HG03378 (cell line): ENCODE measurements around the gene OR2A5.
"Not testable (repeated sequence)": the region's sequence is repeated elsewhere in the genome, so short reads cannot be mapped to it uniquely, and the experiment has no call there.

ENCODE experiments used
- ATAC-seq: cut with Tn5 transposase; IDR thresholded peaks from one replicate; pipeline ENCODE4 v1.9.1; 2021; ENCODE audit warnings: mild to moderate bottlenecking, moderate library complexity; ENCODE audit not compliant: unreplicated experiment

Gene OR2A5

DNA sequence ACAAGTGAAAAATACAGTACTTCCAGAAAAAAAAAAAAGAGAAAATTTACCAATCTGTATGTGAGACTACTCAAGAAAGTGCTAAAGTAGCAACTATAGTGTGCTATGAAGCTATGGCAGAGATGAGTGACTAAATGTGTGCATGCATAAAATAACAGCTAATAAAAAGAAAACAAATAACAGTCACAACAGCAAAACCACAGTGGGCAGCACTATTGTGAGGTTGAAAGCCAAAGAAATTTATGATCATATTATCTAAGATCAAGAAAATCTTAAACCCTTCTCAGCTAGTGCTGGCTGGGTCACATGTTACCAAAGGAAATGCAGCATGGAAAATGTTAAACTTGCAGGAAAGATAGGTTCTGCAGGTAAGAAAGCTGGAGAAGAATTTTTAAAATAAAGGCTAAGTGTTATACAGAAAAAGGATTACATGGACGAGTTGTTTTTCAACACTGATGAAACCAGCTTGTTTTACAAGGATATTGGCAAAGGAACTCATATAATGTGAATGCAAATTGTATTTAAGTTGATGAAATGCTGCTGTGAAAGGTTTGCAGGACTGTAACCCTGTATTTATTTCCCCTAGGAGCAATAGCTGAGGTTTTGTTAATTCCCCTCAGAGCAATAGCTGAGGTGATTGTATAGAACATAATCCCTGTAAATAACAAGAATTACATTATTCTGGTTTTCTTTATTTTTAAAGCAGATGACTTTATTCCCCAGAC is 15.6 kb upstream of the OR2A5 start:
- ATAC-seq, result no peak

DNA sequence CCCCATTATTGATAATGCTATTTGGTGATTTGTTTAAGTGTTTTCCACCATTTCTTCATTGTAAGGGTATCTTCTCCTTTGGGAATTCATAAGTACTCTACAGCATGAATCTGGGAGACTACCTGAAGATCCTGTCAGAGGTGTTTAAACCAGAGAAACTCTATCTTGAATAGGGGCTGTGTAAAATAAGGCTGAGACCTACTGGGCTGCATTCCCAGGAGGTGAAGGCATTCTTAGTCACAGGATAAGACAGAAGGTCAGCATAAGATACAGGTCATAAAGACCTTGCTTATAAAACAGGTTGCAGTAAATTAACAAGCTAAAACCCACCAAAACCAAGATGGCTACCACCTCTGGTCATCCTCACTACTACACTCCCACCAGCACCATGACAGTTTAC is 13.4 kb upstream of the OR2A5 start:
- ATAC-seq, result no peak

DNA sequence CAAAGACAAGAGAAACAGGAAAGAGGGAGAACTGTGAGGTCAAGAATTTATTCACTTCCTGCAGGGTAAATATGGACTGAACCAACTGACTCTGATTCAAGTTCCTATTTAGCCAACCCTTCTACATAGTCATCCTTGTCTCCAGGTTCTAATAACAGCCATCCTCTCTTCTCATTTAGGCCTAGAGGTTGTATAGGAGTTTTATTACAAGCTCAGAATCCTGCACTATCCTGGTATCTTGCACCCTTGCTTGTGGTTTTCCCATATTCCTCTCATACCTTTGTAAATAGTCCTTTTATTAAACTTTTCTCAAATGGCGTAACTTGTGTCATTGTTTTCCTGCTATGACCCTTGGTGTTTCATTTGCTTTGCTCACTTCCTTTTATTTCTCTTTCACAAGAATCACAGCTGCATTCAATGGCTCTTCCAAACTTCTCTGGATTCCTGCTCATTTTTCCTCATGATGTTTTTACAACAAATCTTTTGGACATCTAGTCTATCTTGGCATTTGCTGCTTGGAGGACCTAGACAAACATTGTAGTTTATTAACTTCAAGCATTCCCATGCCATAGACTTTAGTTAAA is 12.4 kb upstream of the OR2A5 start:
- no peak for ATAC-seq

DNA sequence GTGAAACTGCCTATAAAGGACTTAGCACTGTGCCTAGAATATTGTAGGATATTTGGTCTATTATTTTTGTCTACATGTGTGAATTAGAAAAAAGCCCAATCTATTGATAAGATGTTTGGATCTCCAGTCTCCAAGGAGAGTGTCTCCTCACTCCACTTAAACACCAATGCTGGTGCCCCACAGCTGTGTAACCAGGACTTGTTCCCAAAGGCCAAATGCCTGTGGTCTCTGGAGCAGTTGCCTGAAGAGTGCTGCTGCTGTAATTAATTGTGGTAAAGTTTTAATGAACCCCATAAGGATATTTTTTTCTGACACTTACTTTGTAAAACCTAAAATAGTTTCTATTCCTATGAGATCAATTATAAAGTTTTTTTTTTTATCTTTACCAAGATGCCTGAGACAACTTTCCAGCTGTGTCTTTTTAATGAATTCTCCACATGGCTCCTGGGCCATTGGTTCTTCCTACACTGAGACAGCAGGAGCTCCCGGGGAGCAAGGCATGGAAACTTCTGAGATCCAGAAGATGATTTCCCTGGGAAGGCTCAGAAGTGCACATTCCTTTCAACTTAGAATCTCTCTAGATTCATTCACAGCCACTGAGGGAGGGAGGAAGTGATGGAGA is 11.2 kb upstream of the OR2A5 start:
- no peak for ATAC-seq

DNA sequence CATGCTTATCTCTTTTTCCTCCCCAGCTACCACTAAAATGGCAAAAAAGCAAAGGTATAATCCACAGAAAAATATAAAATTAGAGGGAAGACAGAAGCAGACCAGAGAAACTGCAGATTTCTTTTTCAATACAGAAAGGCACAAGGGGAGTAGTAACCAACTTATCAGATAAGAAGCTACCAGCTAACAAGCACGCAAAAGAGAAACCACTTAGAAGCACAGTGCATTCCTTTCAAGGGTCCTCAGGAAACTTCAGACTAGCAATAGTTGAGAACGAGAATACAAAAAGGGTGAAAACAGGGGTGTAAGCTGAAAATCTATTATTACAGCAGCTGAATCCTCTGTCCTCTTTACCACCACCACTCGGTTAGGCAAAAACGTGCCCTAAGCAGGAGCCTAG is 9.9 kb upstream of the OR2A5 start:
- no peak for ATAC-seq

DNA sequence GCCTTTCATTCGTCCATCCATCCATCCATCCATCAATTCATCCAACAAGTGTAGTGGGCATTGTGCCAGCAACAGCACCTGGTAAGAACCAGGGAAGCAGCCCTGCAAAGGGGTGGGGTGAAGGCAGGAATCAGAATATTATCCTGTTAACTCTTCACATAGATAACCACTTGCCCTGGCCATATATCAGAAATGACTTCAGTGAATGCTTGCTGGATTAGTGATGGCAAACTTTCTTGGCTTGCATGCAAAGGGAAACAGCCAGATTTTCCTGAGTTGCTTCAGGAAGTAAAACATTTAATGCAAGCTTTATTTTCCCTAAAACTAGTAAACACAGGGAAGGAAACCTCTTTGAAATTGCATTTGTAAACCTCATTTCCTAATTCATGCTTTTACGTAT is 743 bp downstream of the OR2A5 start:
- no peak for ATAC-seq

DNA sequence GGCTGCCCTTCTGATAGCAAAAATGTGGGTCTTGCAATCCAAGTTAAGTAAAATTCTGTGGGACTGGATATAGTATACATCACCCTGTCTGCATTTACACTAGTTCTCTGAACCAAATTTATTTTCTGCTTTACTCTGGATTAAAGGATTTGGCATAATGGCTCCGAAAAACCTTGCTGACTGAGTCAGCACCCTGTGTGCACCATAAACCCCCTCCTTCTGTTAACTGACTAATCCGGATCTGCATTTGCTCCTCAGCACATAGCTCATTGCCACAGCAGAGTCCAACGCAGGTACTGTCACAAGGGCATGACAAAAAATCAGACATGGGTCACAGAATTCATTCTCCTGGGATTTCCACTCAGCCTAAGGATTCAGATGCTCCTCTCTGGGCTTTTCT is 1.3 kb downstream of the OR2A5 start:
- ATAC-seq, result no peak

DNA sequence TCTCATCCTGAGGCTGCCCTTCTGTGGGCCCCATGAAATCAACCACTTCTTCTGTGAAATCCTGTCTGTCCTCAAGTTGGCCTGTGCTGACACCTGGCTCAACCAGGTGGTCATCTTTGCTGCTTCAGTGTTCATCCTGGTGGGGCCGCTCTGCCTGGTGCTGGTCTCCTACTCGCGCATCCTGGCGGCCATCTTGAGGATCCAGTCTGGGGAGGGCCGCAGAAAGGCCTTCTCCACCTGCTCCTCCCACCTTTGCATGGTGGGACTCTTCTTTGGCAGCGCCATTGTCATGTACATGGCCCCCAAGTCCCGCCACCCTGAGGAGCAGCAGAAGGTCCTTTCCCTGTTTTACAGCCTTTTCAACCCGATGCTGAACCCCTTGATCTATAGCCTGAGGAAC is 2.1 kb downstream of the OR2A5 start:
- ATAC-seq, result not testable (repeated sequence)

DNA sequence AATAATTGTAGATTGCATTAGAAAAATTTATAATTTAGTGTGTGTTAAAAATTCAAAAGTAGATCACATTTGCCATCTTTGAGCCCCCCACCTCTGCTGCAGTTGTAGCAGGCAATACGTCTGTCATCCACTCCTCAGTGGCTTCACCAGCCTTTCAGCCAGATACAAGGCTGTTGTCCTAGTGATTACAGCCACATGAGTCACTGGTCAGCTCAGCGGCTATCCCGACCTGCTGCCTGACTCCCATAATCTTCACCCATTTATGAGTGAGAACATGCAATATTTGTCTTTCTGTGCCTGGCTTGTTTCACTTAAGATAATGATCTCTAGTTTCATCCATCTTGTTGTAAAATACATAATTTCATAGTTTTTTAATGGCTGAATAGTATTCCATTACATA is 9.2 kb downstream of the OR2A5 start:
- no peak for ATAC-seq

DNA sequence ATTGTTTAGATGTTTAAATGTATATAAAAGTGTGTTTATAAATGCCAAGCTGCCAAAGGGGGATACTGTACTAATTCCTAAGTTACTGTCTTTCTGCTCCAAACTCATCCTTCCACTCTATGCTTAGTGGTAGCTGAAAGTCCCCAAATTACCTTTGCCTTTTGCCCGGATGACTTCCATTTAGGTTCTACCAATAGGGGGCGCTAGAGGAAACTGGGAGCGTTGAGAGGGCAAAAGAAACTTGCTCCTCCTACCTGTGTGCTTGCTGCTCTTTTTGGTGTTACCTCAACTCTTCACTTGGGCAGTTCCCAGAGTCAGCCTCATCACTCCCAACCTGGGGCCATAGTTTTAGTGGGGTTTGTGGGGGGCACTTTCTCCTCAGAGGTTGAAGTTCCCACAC is 15.0 kb downstream of the OR2A5 start:
- ATAC-seq, result no peak

DNA sequence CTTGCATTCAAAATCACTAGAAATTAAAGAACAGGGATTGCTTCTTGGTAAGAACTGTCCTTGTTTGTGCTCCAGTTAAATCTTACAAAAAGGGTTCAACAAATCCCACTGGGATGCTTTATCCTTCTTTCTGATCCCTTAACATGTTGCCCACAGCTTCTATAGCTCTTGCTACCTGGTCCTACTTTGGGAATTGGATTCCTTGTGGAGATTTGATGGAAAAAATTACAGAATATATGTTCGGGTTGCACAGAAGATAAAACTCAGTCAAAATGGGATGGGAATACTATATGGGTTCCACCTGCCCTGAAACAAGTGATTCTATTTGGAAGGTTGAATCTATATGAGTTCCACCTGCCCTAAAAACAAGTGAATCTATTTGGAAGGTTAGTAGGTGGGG is 20.8 kb downstream of the OR2A5 start, which contains the start of gene OR2A25:
TSS of gene OR2A25 (plus strand) at position 301 of the 400 bp plus-strand sequence. CDS start 4,409 bp downstream, outside the sequence.
- no peak for ATAC-seq

DNA sequence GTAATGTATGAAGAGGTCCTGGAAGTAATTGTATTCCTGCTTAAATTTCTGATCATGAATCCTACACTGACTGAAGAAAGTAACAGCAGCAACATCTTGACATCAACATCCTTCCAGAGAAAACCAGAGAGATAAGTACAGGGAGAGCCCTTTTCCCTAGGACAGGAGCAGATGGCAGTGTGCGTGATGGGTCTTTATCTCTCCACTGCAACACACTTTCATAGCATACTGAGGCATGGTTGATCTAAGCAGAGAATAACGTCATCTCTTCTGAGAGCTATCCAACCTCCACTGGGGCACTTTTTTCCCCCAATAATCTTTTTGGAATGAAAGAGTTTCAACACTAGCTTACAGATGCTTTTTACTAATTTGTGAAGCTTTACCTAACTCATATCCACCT is 21.2 kb downstream of the OR2A5 start:
- ATAC-seq, result no peak

DNA sequence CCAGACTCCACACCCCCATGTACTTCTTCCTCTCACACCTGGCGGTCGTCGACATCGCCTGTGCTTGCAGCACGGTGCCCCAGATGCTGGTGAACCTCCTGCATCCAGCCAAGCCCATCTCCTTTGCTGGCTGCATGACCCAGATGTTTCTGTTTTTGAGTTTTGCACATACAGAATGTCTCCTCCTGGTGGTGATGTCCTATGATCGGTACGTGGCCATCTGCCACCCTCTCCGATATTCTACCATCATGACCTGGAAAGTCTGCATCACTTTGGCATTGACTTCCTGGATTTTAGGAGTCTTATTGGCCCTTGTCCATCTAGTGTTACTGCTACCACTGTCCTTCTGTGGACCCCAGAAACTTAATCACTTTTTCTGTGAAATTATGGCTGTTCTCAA is 25.6 kb downstream of the OR2A5 start:
- no peak for ATAC-seq

DNA sequence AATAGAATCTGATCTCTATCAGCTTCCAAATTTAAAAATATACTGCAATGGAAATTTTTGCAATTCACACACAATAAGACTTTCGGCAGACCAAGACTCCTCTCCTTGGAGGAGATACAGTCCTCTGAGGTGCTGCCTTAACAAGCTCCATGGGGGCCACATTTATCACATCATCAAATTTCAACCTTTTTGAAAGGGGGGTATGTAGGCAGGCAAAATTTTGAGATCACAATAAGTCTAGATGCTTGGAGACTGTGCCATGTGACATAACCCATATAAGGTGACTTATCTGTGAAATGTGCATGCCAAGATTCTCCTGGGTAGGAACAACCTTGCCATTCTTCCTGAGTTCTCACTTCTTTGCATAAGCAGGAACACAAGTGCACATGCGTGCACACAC is 37.2 kb downstream of the OR2A5 start, which contains the start of gene OR2A12:
TSS of gene OR2A12 (plus strand) at position 301 of the 400 bp plus-strand sequence. CDS start 8,830 bp downstream, outside the sequence.
- no peak for ATAC-seq

DNA sequence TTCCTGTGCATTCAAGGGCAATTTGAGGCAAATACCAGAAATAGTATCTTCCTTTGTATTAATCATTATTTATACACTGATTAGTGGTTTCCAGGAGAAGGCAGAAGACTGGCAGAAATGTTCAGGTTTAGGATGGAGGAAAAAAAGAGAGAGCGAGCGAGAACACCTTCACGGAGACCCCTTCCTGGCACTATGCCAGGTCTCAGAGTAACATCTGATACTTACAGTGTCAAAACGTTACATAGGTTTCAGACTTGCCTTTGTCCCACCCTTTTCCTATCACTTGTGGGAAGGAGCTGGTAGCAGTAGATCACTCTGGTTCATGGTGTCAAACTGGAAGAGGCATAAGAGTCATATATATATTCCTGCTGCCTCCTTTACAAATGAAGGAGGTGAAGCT is 38.0 kb downstream of the OR2A5 start:
- ATAC-seq, result no peak

DNA sequence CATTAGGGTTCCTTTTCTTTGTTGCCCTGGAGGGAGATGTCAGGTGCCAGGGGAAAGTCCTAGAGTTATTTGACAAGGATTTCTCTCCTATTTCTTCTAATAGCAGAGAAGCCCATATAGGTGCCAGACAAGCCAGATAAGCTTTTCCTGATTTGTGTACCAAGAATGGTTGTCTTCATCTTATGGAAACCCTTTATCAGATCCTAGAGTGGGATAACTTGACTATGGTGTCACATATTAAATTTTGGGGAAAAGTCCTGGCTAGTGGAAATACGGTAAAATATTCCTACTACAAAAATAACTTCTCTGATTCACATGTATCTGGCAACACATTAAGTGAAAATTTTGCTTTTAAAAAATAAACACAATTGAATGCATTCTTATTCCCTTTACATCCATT is 38.5 kb downstream of the OR2A5 start:
- ATAC-seq, result no peak

DNA sequence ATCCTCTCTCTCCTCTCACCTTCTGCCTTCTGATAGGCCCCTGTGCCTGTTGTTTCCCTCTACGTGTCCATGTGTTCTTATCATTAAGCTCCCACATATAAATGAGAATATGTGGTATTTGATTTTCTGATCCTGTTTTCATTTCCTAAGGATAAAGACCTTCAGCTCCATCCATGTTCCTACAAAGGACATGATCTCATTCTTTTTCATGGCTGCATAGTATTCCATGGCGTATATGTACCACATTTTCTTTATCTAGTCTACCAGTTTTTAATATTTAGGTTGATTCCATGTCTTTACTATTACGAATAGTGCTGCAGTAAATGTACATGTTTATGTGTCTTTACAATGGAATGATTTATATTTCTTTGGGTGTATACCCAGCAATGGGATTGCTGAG is 41.9 kb downstream of the OR2A5 start:
- no peak for ATAC-seq

DNA sequence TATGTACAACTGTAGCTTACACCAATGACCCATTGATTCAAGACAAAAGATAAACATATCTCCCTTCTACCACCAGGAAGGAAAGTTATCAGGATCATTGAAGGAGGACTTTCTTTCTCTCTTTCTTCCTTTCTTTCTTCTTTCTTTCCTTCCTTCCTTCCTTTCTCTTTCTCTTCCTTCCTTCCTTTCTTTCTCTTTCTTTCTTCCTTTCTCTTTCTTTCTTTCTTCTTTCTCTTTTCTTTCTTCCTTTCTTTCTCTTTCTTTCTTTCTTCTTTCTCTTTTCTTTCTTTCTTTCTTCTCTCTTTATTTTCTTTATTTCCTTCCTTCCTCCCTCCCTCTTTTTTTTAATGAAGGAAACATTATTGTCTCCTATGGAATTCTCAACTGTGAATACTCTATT is 50.0 kb downstream of the OR2A5 start:
- ATAC-seq, result no peak

DNA sequence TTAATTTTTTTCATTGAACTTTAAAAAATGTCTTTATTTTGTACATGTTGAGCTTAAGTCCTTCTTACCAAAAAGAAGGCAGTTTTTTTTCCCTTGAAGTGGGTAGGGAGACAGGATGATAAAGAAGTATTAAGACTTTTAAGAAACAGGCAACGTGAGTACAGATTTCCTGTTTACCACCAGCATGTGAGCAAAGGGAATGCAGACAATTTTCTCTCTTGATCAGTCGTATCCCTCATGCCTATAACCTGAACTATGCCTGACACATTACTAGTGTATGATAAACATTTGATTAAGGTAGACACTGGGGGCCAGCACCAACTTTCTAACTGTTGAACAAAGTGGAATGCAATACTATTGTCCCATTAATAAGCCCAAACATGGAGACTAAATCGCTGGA is 51.9 kb downstream of the OR2A5 start:
- ATAC-seq, result no peak

DNA sequence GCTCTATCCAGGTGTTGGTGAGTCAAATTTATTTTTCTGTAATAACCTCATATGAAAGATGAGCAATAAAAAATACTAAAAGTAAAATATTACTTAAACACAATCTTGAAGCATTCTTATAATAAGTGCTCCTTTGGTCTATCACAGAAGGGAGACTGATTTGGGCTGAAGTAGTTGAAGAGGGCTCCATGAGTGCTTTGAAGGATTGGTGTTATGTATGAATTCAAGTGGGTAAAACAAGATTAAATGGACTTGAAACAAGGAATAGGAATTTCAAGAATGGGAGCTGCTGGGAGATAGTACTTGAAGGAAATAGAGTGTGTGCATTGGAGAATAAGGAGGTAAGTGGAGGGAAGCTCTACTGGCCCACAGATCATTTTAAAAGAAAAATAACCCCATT is 53.3 kb downstream of the OR2A5 start:
- no peak for ATAC-seq

DNA sequence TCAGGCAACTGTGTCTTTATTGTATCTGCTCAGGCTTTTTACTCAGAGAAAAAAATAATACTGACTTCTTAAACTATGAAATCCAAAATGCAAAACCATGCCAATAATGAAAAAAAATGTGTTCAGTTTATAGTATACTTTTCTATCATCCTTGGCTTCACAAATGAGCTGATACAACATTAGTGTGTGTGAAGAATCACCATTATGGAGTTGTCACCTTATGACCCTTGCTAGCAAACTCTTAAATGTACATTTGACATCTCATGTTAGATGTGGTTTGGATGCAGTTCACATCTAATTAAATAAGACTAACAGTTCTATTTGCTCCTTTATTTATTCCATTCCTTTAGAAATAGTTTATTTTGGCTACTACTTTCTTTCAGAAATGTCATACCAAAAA is 56.5 kb downstream of the OR2A5 start:
- no peak for ATAC-seq
